ENCODE measurements around the gene TCF4.

- no peak for TF ChIP-seq EP300 (IDR thresholded peaks at IDR 0.05)
- TF ChIP-seq, protein P1, sequence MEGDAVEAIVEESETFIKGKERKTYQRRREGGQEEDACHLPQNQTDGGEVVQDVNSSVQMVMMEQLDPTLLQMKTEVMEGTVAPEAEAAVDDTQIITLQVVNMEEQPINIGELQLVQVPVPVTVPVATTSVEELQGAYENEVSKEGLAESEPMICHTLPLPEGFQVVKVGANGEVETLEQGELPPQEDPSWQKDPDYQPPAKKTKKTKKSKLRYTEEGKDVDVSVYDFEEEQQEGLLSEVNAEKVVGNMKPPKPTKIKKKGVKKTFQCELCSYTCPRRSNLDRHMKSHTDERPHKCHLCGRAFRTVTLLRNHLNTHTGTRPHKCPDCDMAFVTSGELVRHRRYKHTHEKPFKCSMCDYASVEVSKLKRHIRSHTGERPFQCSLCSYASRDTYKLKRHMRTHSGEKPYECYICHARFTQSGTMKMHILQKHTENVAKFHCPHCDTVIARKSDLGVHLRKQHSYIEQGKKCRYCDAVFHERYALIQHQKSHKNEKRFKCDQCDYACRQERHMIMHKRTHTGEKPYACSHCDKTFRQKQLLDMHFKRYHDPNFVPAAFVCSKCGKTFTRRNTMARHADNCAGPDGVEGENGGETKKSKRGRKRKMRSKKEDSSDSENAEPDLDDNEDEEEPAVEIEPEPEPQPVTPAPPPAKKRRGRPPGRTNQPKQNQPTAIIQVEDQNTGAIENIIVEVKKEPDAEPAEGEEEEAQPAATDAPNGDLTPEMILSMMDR (IDR thresholded peaks at IDR 0.05), result no peak
Observed at GRCh38 chr18:55214534-55214933, 373.5 kb downstream of the TCF4 start.

All from sigmoid colon (tissue), 4 donors.